EH (cell line): ENCODE results near the gene NHERF2.
A peak's percentile ranks its signal among the peaks of the same experiment; 100 is the strongest.
"Not testable (repeated sequence)": the region's sequence is repeated elsewhere in the genome, so short reads cannot be mapped to it uniquely, and the experiment has no call there.

Experiments
- DNase-seq: peaks from one replicate; pipeline ENCODE4 v3.0.0-alpha.2; 2015; ENCODE audit warnings: low read depth

The NHERF2 gene

GRCh38 chr16:2007081-2007836 lies 19.4 kb upstream of the NHERF2 start:
- DNase-seq, result no peak

GRCh38 chr16:2008009-2008526 lies 18.6 kb upstream of the NHERF2 start:
- peak; percentile 64 for DNase-seq

GRCh38 chr16:2008631-2009163 lies 18.0 kb upstream of the NHERF2 start:
- peak; percentile 38 for DNase-seq

GRCh38 chr16:2009164-2009711 lies 17.5 kb upstream of the NHERF2 start:
- DNase-seq, result peak; percentile 16

GRCh38 chr16:2009791-2010510 lies 16.8 kb upstream of the NHERF2 start, which contains the start of gene ZNF598:
Gene ZNF598 (minus strand): TSS chr16:2009821.
- DNase-seq, result peak; percentile 87

- not testable (repeated sequence) for DNase-seq
Measured at GRCh38 chr16:2011726-2012125, 15.0 kb upstream of the NHERF2 start.

GRCh38 chr16:2013527-2013926 lies 13.2 kb upstream of the NHERF2 start:
- DNase-seq, result no peak

GRCh38 chr16:2015117-2015946 lies 11.4 kb upstream of the NHERF2 start:
- DNase-seq, result peak; percentile 38

- no peak for DNase-seq
Measured at GRCh38 chr16:2015947-2016208, 10.8 kb upstream of the NHERF2 start.

- no peak for DNase-seq
Measured at GRCh38 chr16:2016407-2016922, 10.2 kb upstream of the NHERF2 start.

GRCh38 chr16:2019518-2019920 lies 7.2 kb upstream of the NHERF2 start, which contains the start of gene NPW:
Gene NPW (plus strand): TSS chr16:2019785.
- no peak for DNase-seq

- DNase-seq, result no peak
Measured at GRCh38 chr16:2019921-2020831, 6.5 kb upstream of the NHERF2 start.

- peak; percentile 73 for DNase-seq
Measured at GRCh38 chr16:2022723-2023091, 4.0 kb upstream of the NHERF2 start.

GRCh38 chr16:2023092-2024031 lies 3.3 kb upstream of the NHERF2 start:
- DNase-seq, result peak; percentile 87

- no peak for DNase-seq
Measured at GRCh38 chr16:2024032-2024420, 2.7 kb upstream of the NHERF2 start.

- DNase-seq, result no peak
Measured at GRCh38 chr16:2025251-2025650, 1.5 kb upstream of the NHERF2 start.

- DNase-seq, result no peak
Measured at GRCh38 chr16:2025878-2026460, 733 bp upstream of the NHERF2 start.

GRCh38 chr16:2027024-2028010 lies 615 bp downstream of the NHERF2 start:
- peak; percentile 73 for DNase-seq
